LNCAP (cell line): ENCODE results near the gene EPHB2.

Source experiments
- CTCF ChIP-seq: fragments of 450-650 bp; IDR thresholded peaks from 2 replicates; pipeline ENCODE4 v1.5.1; 2017; ENCODE audit warnings: mild to moderate bottlenecking

Gene EPHB2

GRCh38 chr1:22951796-22952195 is 241.2 kb downstream of the EPHB2 start:
- TF ChIP-seq CTCF = no peak

DNA sequence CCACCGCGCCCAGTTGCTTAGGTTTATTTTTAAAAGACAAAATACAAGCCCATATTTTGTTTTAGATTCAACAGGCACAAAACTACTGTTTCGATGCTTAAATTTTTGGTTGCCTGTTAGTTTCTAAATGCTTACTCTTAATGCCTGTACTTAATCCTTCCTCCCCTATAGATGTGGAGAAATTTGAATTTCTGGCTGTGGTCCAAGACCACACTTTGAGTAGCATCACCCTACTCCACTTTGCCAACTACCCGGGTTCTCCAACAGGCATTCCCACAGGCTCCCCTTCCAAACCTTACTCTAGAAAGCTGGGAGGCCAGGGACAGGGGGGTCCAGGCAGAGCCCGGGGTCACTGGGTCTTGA is 242.0 kb downstream of the EPHB2 start:
- TF ChIP-seq CTCF = no peak

GRCh38 chr1:22953057-22953739 is 242.6 kb downstream of the EPHB2 start:
- TF ChIP-seq CTCF = no peak

DNA sequence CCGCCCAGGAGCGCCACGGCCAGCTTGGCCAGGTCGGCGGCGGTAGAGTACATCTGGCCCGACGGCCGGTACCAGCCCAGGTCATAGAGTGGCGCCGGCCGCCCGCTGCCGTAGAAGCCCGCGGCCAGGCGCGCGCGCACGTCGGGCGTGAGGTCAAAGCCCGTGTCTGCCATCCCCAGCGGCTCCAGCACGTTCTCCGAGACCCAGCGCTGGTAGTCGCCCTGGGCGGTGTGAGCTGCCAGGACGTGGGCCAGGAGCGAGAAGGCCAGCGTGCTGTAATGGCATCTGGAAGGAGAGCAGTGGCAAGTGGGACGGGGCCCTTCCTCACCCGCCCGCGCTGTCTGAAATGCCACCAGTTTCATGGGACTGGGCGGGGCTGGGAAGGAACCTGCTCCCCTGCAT is 243.1 kb downstream of the EPHB2 start:
- no peak for TF ChIP-seq CTCF

DNA sequence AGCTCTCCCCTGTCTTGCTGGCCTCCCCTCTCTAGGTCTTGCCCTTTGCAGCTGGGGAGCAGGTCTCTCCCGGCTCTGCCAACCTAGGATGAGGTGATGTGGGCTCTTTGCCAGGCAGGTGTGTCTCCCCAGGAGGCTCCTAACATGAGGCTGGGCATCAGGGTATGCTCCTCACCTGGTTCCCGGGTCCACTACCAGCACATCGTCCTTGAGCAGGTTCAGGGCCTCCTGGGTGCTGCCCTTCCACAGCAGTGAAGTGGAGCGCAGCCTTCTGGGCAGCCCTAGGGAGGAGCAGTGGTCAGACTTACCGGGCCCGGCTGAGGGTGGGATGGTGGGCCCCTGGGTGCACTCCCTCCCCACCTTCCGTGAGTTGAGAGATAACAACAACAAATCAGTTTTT is 244.5 kb downstream of the EPHB2 start:
- TF ChIP-seq CTCF = no peak

DNA sequence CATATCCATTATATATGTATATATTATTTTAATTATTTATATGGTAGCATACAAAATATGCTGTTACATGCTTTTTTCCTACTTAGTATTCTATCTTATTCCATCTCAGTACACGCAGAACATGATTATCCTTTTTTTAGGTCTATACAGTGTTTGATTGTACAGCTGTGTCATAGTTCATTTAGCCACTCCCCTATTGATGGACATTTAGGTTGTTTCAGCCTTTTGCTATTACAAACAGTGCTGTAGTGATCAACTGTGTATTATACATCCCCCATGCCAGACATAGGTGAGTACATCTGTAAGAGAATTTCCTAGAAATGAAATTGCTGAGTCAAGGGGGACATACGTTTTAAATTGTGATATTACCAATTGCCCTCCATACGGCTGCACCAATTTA is 246.4 kb downstream of the EPHB2 start:
- no peak for TF ChIP-seq CTCF

GRCh38 chr1:22958556-22958955 is 247.9 kb downstream of the EPHB2 start:
- TF ChIP-seq CTCF = no peak
